ENCODE measurements around the gene PNCK. TPM values are rescaled to one million over a fixed set of nuclear protein-coding genes. Genes with fewer than 3 reads are reported as not detected.

PNCK gene
- total RNA-seq, 1 donor from 2014 or later, result 0.72 TPM

DNA sequence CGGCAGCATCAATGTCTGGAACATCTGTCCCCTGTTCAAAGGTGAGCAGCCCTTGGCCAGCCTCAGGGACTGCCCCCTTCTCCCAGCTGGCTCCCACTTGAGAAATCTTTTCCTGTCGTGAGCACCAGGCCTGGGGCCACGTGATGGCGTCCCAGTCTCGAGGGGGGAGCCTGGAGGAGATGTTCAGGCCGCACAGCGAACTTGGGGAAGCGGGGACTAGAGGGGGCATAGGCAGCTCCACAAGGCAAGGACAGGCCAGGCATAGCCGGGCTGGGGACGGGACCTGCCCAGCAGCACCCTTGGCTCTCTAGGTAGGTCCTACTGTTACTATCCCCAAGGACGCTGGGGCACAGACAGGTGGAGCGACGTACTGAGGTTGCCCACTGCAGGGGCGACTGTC is 16.9 kb upstream of the PNCK start:
- Histone ChIP-seq H3K27me3 (no peaks in the 10 kb centered on the region), H3K27ac (no peak overlapping the region), H3K4me3 (no peak overlapping the region), H3K36me3 (no peaks in the 10 kb centered on the region), H3K9me3 (no peaks in the 10 kb centered on the region), H3K4me1 (no peaks in the 10 kb centered on the region)
- DNase-seq (no peak), ATAC-seq (no peak)
- intact Hi-C loops (cut with DNase I), result no loop called here
- TF ChIP-seq, protein P1, sequence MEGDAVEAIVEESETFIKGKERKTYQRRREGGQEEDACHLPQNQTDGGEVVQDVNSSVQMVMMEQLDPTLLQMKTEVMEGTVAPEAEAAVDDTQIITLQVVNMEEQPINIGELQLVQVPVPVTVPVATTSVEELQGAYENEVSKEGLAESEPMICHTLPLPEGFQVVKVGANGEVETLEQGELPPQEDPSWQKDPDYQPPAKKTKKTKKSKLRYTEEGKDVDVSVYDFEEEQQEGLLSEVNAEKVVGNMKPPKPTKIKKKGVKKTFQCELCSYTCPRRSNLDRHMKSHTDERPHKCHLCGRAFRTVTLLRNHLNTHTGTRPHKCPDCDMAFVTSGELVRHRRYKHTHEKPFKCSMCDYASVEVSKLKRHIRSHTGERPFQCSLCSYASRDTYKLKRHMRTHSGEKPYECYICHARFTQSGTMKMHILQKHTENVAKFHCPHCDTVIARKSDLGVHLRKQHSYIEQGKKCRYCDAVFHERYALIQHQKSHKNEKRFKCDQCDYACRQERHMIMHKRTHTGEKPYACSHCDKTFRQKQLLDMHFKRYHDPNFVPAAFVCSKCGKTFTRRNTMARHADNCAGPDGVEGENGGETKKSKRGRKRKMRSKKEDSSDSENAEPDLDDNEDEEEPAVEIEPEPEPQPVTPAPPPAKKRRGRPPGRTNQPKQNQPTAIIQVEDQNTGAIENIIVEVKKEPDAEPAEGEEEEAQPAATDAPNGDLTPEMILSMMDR (IDR thresholded peaks at IDR 0.05), result no peak

DNA sequence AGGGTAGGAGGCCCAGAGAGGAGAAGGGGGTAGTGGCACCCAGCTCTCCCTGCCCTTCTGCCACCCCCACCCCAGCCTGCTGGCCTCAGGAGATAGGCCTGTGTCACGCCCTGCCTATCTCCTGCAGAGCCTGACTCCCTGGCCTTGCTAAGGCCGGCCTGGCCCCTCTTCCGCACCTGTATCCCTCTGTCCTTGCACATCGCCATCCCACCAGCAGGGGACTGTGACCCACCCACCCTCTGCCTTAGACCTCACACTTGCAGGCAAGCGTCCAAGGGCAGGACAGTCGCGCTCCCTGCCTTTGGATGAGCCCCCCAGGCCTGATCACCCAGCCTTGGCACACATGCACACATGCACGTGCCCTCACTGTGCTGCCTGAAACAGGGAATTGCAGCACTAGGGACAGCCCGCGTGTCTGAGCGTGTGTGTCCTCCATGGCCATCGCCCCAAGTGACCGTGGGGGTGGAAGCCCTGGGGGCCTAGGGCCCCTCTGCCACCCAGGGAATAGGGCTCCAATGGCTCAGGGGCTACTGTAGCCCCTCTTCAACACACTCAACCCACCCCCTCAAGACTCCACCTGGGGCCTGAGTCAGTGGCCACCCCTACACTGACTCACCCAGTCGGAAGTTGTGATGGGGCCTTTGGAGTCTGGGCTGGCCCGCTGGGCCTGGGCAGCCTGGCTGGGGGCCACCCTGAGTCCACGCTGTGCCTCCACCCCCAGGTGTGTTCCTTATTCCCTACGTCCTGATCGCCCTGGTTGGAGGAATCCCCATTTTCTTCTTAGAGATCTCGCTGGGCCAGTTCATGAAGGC is 16.2 kb upstream of the PNCK start:
- Histone ChIP-seq H3K4me1 (no peaks in the 10 kb centered on the region), H3K9me3 (no peaks in the 10 kb centered on the region), H3K27me3 (no peaks in the 10 kb centered on the region), H3K27ac (no peak overlapping the region), H3K36me3 (no peaks in the 10 kb centered on the region), H3K4me3 (no peak overlapping the region)
- DNase-seq (no peak), ATAC-seq (no peak)
- TF ChIP-seq, protein P1 (IDR thresholded peaks at IDR 0.05), result no peak
- intact Hi-C loops (cut with DNase I), result no loop called here

DNA sequence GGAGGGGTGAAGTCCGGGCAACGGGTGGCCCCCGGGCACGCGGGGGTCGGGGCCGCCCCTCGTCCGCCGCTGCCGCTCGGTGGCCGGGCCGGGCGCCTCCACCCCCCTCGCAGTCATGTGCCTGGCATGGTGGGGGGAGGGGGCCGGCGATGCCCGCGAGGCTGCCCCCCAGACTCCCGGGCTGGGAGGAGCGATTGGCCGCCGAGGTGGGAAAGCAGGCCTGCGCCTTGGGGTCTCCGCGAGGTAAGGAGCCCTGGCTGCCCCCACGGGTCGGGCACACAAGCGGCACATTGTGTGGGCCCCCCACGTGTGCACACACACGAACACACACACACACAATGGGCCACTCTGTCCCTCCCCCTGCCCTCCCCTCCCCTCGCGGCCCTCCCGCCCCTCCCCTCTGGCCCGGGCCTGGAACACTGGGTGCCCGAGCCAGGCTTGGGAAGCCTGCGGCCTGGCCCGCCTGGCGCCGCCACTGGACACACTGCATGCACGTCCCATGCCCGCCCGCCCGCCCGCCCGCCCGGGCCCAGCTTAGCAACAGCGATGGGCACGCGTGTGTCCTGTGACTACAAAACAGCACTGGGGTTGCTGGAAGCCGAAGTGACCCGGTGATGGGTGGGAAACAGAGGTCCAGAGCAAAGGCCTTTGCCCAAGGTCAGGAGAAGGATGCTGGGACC is 15.4 kb upstream of the PNCK start:
- Histone ChIP-seq H3K9me3 (no peaks in the 10 kb centered on the region), H3K27ac (no peak overlapping the region), H3K4me1 (no peaks in the 10 kb centered on the region), H3K36me3 (no peaks in the 10 kb centered on the region), H3K27me3 (no peaks in the 10 kb centered on the region), H3K4me3 (peak overlapping the region; percentile 28)
- DNase-seq, result no peak
- no peak for ATAC-seq
- TF ChIP-seq, protein P1 (IDR thresholded peaks at IDR 0.05), result no peak
- intact Hi-C loops (cut with DNase I), result no loop called here

DNA sequence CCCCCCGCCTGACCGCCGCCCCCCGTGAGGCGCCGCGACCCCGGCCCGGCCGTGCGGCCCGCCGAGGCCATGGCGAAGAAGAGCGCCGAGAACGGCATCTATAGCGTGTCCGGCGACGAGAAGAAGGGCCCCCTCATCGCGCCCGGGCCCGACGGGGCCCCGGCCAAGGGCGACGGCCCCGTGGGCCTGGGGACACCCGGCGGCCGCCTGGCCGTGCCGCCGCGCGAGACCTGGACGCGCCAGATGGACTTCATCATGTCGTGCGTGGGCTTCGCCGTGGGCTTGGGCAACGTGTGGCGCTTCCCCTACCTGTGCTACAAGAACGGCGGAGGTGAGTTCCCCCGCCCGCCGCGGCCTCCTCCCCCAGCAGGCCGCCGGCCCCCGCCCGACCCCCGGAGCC is 14.9 kb upstream of the PNCK start:
- DNase-seq (no peak), ATAC-seq (no peak)
- intact Hi-C loops (cut with DNase I), result no loop called here
- Histone ChIP-seq H3K4me3 (peak overlapping the region; percentile 28), H3K4me1 (no peaks in the 10 kb centered on the region), H3K36me3 (no peaks in the 10 kb centered on the region), H3K27me3 (no peaks in the 10 kb centered on the region), H3K9me3 (no peaks in the 10 kb centered on the region), H3K27ac (no peak overlapping the region)
- TF ChIP-seq, protein P1 (IDR thresholded peaks at IDR 0.05), result no peak

DNA sequence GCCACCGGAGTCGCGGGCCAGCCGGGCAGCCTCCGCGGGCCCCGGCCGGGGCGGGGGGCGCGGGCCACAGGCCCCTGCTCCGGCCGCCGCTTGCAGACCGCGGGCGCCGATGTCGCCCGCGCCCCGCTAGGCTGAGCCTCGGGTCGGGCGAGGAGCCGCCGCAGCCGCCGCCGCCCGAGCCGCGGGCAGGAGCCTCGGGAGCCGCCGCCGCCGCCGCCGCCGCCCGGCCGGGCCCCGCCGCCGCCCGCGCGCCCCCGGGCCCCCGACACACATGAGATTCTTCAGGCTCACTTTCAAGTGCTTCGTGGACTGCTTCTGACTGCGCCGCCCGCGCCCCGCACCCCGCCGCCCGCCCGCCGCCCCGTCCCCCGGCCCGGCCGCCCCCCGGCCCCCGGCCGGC is 14.5 kb upstream of the PNCK start:
- intact Hi-C loops (cut with DNase I), result no loop called here
- Histone ChIP-seq H3K9me3 (no peaks in the 10 kb centered on the region), H3K27ac (no peak overlapping the region), H3K4me1 (no peaks in the 10 kb centered on the region), H3K4me3 (no peak overlapping the region), H3K27me3 (no peaks in the 10 kb centered on the region), H3K36me3 (no peaks in the 10 kb centered on the region)
- DNase-seq (no peak), ATAC-seq (no peak)
- TF ChIP-seq, protein P1 (IDR thresholded peaks at IDR 0.05), result no peak
